OCI-LY3 (cell line): ENCODE results near the gene AQP10.
"Not testable (repeated sequence)": the region's sequence is repeated elsewhere in the genome, so short reads cannot be mapped to it uniquely, and the experiment has no call there.

Source experiments
- H2AFZ ChIP-seq: fragments of 200-600, 300-600 bp; shearing (Covaris generic); 2 replicates; pipeline ENCODE4 v1.6.0; 2014; ENCODE audit warnings: antibody characterized with exemption, low read depth, low read length
- H3K27ac ChIP-seq: fragments of 200-600, 300-600 bp; sonication (generic); 2 replicates; pipeline ENCODE4 v1.5.1; 2014; ENCODE audit warnings: mild to moderate bottlenecking, low read length, moderate library complexity, mixed read lengths
- H3K27me3 ChIP-seq: fragments of 200-600, 300-600 bp; sonication (generic); 2 replicates; pipeline ENCODE4 v1.6.1; 2014; ENCODE audit warnings: low read depth, low read length, mixed read lengths
- H3K36me3 ChIP-seq: fragments of 200-600, 300-600 bp; sonication (generic); replicated peaks from 2 replicates; pipeline ENCODE3; 2014; ENCODE audit warnings: low read depth, low read length, mixed read lengths
- H3K4me1 ChIP-seq: fragments of 300-600, 200-600 bp; sonication (generic); 2 replicates; pipeline ENCODE4 v1.6.1; 2014; ENCODE audit warnings: low read length, mixed read lengths
- H3K4me2 ChIP-seq: fragments of 200-600, 300-600 bp; sonication (generic); 2 replicates; pipeline ENCODE4 v1.6.1; 2014; ENCODE audit warnings: low read length, mixed read lengths
- H3K4me3 ChIP-seq: fragments of 300-600, 200-600 bp; sonication (generic); 2 replicates; pipeline ENCODE4 v1.5.1; 2014; ENCODE audit warnings: antibody characterized with exemption, mild to moderate bottlenecking, low read length, moderate library complexity
- H3K79me2 ChIP-seq: fragments of 300-600, 200-600 bp; shearing (Covaris generic); 2 replicates; pipeline ENCODE4 v1.6.1; 2014; ENCODE audit warnings: mild to moderate bottlenecking, low read length, mixed read lengths
- H3K9ac ChIP-seq: fragments of 300-600, 200-600 bp; shearing (Covaris generic); 2 replicates; pipeline ENCODE4 v1.6.0; 2014; ENCODE audit warnings: mild to moderate bottlenecking, low read length, moderate library complexity
- H3K9me3 ChIP-seq: fragments of 200-600, 300-600 bp; shearing (Covaris generic); 2 replicates; pipeline ENCODE4 v1.6.1; 2014; ENCODE audit warnings: low read length, mixed read lengths; ENCODE audit not compliant: insufficient read depth
- H4K20me1 ChIP-seq: fragments of 200-600, 300-600 bp; sonication (generic); 2 replicates; pipeline ENCODE4 v1.6.1; 2016; ENCODE audit warnings: low read length, mixed read lengths; ENCODE audit not compliant: insufficient read depth
- CTCF ChIP-seq: fragments of 200-600, 300-600 bp; sonication (generic); IDR thresholded peaks from 2 replicates; pipeline ENCODE4 v1.5.1; 2014; ENCODE audit warnings: antibody characterized with exemption, low read length, low read depth
- EZH2phosphoT487 ChIP-seq: fragments of 200-600 bp; shearing (Covaris generic); IDR thresholded peaks from 2 replicates; pipeline ENCODE4 v1.6.1; 2018; ENCODE audit warnings: antibody characterized with exemption, mixed run types, low read depth

AQP10 gene

GRCh38 chr1:154313066-154313356 is 7.9 kb upstream of the AQP10 start:
- Histone ChIP-seq H3K9ac (no peak overlapping the region), H3K4me2 (no peak overlapping the region), H3K4me1 (no peaks in the 10 kb centered on the region), H3K27ac (no peak overlapping the region), H3K9me3 (peaks cover 18% of the 10 kb centered on the region), H4K20me1 (no peaks in the 10 kb centered on the region), H3K79me2 (no peaks in the 10 kb centered on the region), H3K36me3 (no peaks in the 10 kb centered on the region), H3K27me3 (peaks cover under 1% of the 10 kb centered on the region; the same call in 1 of the 2 replicates), H2AFZ (no peak overlapping the region), H3K4me3 (no peak overlapping the region)
- TF ChIP-seq EZH2phosphoT487 (no peak), CTCF (no peak)

- not testable (repeated sequence) for H3K4me3 ChIP-seq, H3K9ac ChIP-seq, H3K36me3 ChIP-seq, H4K20me1 ChIP-seq, H3K4me2 ChIP-seq, H3K27me3 ChIP-seq, H2AFZ ChIP-seq, H3K27ac ChIP-seq, H3K4me1 ChIP-seq, H3K79me2 ChIP-seq
- H3K9me3 ChIP-seq, result peaks cover 21% of the 10 kb centered on the region
Measured at GRCh38 chr1:154314226-154314625, 6.7 kb upstream of the AQP10 start.

GRCh38 chr1:154316704-154317103 is 4.2 kb upstream of the AQP10 start:
- no peak overlapping the region for H3K4me2 ChIP-seq
- H3K79me2 ChIP-seq, result no peaks in the 10 kb centered on the region
- H3K27ac ChIP-seq, result no peak overlapping the region
- H3K4me1 ChIP-seq, result no peaks in the 10 kb centered on the region
- H3K4me3 ChIP-seq, result no peak overlapping the region
- H3K27me3 ChIP-seq, result peaks cover 4% of the 10 kb centered on the region; the same call in 1 of the 2 replicates
- no peak overlapping the region for H3K9ac ChIP-seq
- no peak overlapping the region for H2AFZ ChIP-seq
- TF ChIP-seq EZH2phosphoT487, result no peak
- no peak for TF ChIP-seq CTCF
- no peaks in the 10 kb centered on the region for H4K20me1 ChIP-seq
- peaks cover 21% of the 10 kb centered on the region for H3K9me3 ChIP-seq
- H3K36me3 ChIP-seq, result no peaks in the 10 kb centered on the region

- no peaks in the 10 kb centered on the region for H4K20me1 ChIP-seq
Measured at GRCh38 chr1:154318386-154318785, 2.5 kb upstream of the AQP10 start.

GRCh38 chr1:154321609-154321934 is 679 bp downstream of the AQP10 start:
- H4K20me1 ChIP-seq, H3K4me3 ChIP-seq, H3K4me2 ChIP-seq, H3K4me1 ChIP-seq, H3K9ac ChIP-seq, H2AFZ ChIP-seq, H3K27ac ChIP-seq, H3K36me3 ChIP-seq: not testable (repeated sequence)
- Histone ChIP-seq H3K27me3 (peaks cover 22% of the 10 kb centered on the region), H3K79me2 (peaks cover 11% of the 10 kb centered on the region), H3K9me3 (peaks cover 13% of the 10 kb centered on the region)

More at GRCh38 chr1:154318386-154318785, 2.5 kb upstream of the AQP10 start:
- H3K27me3 ChIP-seq, result peaks cover 14% of the 10 kb centered on the region
- H3K27ac ChIP-seq, result no peak overlapping the region
- H3K4me1 ChIP-seq, result no peaks in the 10 kb centered on the region
- no peak overlapping the region for H3K9ac ChIP-seq
- no peak overlapping the region for H3K4me2 ChIP-seq
- H3K79me2 ChIP-seq, result no peaks in the 10 kb centered on the region
- peaks cover 21% of the 10 kb centered on the region for H3K9me3 ChIP-seq
- no peaks in the 10 kb centered on the region for H3K36me3 ChIP-seq
- TF ChIP-seq EZH2phosphoT487 (no peak), CTCF (no peak)
- H3K4me3 ChIP-seq, result no peak overlapping the region
- H2AFZ ChIP-seq, result 0 out of 2 replicates have a peak overlapping the region, but pooled peaks have one; percentile 30
